ENCODE data around the gene DSTN.
A peak's percentile ranks its signal among the peaks of the same experiment; 100 is the strongest.

The DSTN gene

DNA sequence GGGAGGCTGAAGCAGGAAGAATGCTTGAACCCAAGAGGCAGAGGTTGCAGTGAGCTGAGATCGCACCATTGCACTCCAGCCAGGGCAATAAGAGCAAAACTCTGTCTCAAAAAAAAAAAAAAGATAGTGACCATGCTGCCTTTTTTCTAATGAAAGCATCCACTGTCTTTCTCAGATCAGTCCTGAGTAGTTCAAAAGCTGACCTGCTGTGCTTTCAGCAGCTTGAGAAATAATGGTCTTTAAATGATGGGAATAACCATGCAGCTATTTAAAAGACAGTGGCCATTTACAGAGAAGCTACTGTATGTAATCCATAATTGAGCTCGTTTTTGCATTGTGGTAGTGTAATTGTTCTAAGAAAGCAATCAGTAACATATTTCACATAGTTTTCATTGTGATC lies 36.1 kb downstream of the DSTN start:
- peaks cover 57% of the 10 kb centered on the region for H3K36me3 Mint-ChIP-seq (ENCODE audit: low read depth)
- peaks cover 21% of the 10 kb centered on the region for H3K4me1 Mint-ChIP-seq (ENCODE audit: low read depth)
- H3K27ac Mint-ChIP-seq = no peak overlapping the region
- no peaks in the 10 kb centered on the region for H3K27me3 Mint-ChIP-seq
- no peak for DNase-seq
- H3K4me3 Mint-ChIP-seq = no peak overlapping the region
- H3K9me3 Mint-ChIP-seq = no peaks in the 10 kb centered on the region

DNA sequence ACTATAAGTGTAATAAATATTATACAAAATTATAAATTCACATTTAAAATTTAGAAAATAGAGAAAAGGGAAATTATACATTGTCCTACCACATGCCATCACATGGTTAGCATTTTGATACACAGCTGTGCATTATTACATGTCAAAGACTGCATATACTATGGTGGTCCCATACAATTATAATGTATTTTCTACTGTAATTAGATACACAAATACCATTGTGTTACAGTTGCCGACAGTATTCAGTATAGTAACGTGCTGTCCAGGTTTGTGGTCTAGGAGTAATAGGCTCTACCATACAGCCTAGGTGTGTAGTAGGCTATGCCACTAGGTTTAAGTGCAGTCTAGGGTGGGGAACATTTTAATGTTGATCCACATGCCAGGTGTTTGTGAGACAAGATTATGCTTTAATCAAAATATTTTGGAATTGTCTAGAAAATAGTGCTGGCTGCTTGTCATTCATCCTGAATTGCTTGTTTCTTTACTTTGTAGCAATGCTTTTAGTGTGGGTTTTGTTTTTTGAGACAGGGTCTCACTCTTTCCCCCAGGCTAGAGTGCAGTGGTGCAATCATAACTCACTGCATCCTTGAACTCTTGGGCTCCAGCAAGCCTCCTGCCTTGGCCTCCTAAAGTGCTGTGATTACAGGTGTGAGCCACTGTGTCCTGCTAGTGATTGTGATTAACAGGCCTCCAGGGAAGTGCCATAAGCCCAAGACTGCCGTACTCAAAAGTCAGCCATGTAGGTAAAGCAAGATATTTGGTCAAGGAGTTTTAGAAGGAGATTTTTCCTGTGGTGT lies 39.0 kb downstream of the DSTN start:
- H3K27ac Mint-ChIP-seq = peak overlapping the region; percentile 49
- DNase-seq = no peak
- no peak overlapping the region for H3K4me3 Mint-ChIP-seq
- H3K4me1 Mint-ChIP-seq (ENCODE audit: low read depth) = peaks cover 40% of the 10 kb centered on the region
- H3K27me3 Mint-ChIP-seq = no peaks in the 10 kb centered on the region
- no peaks in the 10 kb centered on the region for H3K9me3 Mint-ChIP-seq
- H3K36me3 Mint-ChIP-seq (ENCODE audit: low read depth) = peaks cover 38% of the 10 kb centered on the region

DNA sequence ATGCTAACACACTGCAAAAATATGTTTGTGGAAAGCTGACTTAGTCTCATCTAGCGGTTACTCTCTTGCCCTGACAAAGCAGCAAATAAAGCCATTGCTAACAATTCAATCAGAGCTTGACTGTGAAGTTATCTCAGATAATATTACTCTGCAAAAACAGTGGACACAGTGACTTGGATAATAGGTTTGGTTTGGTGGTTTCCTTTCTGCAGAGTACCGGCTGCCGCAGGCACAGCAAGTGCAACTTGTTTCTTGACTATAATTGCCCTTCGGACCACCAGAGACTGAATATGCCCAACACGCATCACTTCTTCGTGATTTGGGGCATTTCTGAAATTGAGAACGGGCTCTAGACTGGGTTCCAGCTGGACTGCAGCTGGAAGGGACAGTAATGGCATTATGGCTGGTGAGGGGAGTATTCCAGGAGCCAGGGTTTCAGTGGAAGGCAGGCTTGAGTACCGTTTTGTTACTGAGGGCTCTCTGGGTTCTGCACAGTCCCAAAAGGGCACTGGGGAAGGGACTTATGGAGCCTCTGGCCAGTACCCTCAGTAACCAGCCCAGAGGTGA lies 40.0 kb downstream of the DSTN start:
- Mint-ChIP-seq H3K27ac (peak overlapping the region; percentile 80), H3K4me3 (no peak overlapping the region)

DNA sequence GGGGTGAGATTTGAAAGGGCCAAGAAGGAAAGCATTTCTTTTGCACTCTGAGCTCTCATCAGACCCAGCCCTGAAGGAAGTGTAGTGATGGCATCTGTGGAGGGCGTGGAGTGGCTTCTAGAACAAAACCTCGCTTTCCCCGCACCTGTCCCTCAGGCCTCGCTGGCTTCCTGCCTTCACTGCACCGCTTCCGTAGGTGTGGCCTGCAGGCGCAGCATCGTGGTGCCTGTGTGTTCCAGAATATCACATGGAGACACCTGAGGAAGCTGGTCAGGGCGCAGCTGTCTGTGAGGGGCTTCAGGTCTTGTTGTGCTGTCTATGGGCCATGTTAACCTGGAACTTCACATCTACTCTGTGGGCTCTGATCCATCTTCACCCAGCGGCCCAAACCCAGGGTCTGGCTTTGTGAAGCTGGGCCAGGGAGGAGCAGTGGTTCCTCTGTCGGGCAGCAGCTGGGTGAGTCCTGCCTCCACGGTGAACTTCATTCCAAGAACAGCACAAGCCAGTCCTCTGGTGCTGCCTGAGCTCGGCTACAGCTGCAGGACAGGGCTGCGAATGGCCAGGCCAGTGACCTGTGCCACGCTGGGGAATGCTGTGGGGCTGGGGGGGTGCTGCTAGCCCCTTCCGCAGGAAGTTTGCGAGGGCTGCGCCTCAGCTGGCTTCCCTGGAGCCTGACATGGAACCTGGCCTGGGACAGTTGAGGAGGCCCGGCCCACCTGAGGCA lies 40.9 kb downstream of the DSTN start:
- H3K36me3 Mint-ChIP-seq (ENCODE audit: low read depth) = peaks cover 29% of the 10 kb centered on the region
- H3K4me3 Mint-ChIP-seq = peak overlapping the region; percentile 27

More for the DNA sequence above, 40.0 kb downstream of the DSTN start:
- peaks cover 40% of the 10 kb centered on the region for H3K4me1 Mint-ChIP-seq (ENCODE audit: low read depth)
- peaks cover 34% of the 10 kb centered on the region for H3K36me3 Mint-ChIP-seq (ENCODE audit: low read depth)
- no peaks in the 10 kb centered on the region for H3K9me3 Mint-ChIP-seq
- no peak for DNase-seq
- no peaks in the 10 kb centered on the region for H3K27me3 Mint-ChIP-seq

DNA sequence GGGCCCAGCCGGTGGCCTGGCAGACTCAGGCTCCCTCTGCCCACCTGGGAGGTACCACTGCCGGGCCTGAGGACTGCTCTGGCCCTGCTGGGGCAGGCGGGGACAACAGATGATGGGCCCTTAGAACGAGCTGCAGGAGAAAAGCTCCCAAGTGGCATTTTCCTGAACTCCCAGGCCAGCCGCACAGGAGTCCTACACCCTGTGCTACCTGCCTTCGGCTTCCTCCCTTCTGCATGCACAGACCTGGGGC lies 41.3 kb downstream of the DSTN start:
- Mint-ChIP-seq H3K4me1 (ENCODE audit: low read depth) (peaks cover 40% of the 10 kb centered on the region), H3K27me3 (no peaks in the 10 kb centered on the region), H3K4me3 (no peak overlapping the region), H3K27ac (peak overlapping the region; percentile 92), H3K9me3 (no peaks in the 10 kb centered on the region), H3K36me3 (ENCODE audit: low read depth) (peaks cover 27% of the 10 kb centered on the region)
- DNase-seq = no peak

More for the DNA sequence above, 40.9 kb downstream of the DSTN start:
- peak; percentile 74 for DNase-seq
- H3K27me3 Mint-ChIP-seq = no peaks in the 10 kb centered on the region
- H3K9me3 Mint-ChIP-seq = no peaks in the 10 kb centered on the region
- H3K27ac Mint-ChIP-seq = peak overlapping the region; percentile 80
- peaks cover 40% of the 10 kb centered on the region for H3K4me1 Mint-ChIP-seq (ENCODE audit: low read depth)

DNA sequence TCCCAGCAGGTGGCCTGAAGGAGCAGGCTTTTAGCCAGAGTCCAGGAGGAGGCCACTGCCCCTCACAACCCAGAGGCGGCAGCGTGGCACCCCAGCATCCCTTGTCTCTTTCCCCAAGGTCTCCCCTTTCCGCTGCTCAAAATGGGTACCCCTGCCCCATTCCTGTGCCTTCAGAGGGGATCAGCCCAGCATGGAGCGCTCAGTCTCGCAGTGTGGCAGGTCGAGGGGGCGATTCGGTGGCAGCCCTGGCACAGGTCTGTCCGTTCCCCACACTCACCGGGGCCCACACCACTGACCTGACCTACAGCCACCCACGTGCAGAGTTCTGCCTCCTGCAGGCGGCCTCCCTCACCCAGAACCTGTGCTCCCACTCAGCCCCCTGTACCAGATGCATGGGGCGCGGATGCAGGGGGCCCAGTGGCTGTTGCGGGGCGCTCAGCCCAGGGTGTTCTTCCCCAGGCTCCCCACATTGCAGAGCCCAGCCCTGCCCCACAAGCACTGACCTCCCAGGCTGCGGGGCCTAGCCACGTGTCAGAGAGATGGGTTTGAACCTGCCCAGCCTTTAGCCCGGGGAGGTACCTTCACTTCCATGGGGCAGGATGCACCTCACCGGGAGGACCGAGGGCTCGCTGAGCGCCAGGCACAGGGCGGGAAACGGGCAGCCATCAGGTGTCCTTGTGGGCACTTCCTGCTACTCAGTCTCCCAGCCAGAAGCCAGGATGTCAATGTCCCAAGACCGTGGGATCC lies 41.8 kb downstream of the DSTN start:
- peak; percentile 61 for DNase-seq
- H3K9me3 Mint-ChIP-seq = no peaks in the 10 kb centered on the region
- H3K4me3 Mint-ChIP-seq = peak overlapping the region; percentile 10
- H3K36me3 Mint-ChIP-seq (ENCODE audit: low read depth) = peaks cover 25% of the 10 kb centered on the region
- peaks cover 40% of the 10 kb centered on the region for H3K4me1 Mint-ChIP-seq (ENCODE audit: low read depth)
- H3K27ac Mint-ChIP-seq = peak overlapping the region; percentile 92
- H3K27me3 Mint-ChIP-seq = no peaks in the 10 kb centered on the region

DNA sequence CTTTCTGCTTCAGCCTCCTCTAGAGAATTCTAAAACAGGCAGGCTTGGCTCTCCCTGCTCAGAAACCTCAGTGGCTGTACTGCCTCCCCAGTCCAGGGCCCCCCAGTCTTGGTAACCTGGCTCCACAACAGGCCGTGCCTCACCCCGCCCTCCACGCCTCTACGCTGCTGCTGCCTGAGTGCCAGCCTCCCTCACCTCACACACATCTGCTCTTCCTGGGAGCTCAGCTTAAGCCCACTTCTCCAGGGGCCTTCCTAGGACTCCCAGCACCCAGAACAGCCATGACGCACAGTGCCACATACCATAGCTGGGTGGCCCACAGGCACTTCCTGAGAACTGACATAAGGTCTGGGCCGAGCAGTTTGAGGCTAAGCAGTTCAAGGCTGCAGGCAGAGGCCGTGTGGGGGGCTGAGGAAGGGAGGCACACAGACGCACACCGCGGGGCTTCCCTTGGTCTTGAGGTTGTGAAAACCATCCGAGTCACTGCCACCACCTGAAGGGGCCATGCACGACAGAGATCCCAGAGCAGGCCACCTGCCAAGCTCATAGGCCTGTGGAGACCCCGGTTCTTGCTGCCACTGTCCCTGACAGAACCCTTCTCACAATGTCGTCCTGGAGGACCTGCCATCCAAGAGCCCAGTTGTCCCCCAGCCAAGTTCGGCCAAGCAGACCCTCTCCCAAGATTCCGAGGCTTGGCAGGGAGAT lies 42.6 kb downstream of the DSTN start:
- Mint-ChIP-seq H3K9me3 (no peaks in the 10 kb centered on the region), H3K27me3 (no peaks in the 10 kb centered on the region), H3K4me3 (peak overlapping the region; percentile 41), H3K36me3 (ENCODE audit: low read depth) (peaks cover 25% of the 10 kb centered on the region), H3K4me1 (ENCODE audit: low read depth) (peaks cover 40% of the 10 kb centered on the region), H3K27ac (peak overlapping the region; percentile 92)
- DNase-seq = peak; percentile 63

DNA sequence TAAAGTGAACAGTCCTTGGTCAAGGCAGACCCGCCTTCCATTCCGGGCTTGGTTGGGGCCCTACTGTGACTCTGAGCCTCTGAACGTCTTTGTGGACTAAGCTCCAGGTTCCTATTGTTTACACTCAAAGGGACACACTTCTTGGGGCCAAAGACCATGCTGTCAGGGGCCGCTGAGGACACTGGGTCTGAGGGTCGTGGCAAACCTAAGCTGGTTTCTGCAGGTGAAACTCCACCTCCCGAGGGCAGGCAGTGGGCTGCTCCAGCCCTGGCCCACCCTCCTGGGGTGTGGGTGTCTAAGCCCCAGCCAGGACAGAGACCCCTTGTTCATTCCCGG lies 43.1 kb downstream of the DSTN start:
- Mint-ChIP-seq H3K36me3 (ENCODE audit: low read depth) (peaks cover 25% of the 10 kb centered on the region), H3K27ac (peak overlapping the region; percentile 92)

DNA sequence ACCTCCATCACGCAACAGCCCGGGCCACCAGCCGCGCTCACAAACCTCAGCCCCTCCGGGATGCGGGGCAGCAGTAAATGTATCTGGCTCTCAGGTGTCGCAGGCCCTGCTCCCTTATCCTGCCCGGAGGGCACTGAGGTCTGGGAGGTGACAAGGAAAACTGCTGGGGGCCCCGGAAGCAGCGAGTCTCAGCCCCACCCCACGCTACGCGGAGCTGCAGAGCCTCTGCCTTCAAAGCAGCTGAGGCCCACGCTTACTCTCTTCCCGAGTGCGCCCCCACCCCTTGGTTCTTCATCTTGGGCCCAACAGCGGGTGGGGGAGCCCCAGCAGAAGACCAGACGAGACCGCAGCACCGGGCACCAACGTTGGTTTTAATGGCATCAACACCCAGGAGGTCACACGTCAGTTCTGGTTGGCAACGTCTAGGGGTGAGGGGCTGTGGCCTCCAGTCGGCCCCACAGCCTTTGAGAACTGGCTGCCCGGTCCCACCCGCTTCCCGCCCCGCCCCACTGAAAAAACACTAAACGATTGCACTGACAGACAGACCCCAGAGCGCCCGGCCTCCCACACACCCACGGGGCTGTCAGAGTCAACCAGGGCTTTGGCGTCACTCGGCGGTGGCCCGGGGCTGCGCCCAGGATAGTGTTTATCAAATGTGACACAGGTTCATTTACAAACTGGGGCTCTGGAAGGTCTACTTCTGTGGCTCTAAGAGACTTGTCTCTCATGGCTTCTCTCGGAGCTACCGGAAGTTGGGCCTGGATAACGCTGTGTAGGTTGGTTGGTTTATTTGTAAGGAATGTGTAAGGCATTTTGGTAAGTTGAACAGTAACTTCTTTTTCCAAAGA lies 43.7 kb downstream of the DSTN start:
- Mint-ChIP-seq H3K36me3 (ENCODE audit: low read depth) (peaks cover 28% of the 10 kb centered on the region), H3K4me1 (ENCODE audit: low read depth) (peaks cover 40% of the 10 kb centered on the region), H3K27me3 (no peaks in the 10 kb centered on the region), H3K9me3 (no peaks in the 10 kb centered on the region), H3K4me3 (no peak overlapping the region), H3K27ac (peak overlapping the region; percentile 11)
- DNase-seq = peak; percentile 28

More for the DNA sequence above, 43.1 kb downstream of the DSTN start:
- Mint-ChIP-seq H3K9me3 (no peaks in the 10 kb centered on the region), H3K27me3 (no peaks in the 10 kb centered on the region), H3K4me3 (no peak overlapping the region), H3K4me1 (ENCODE audit: low read depth) (peaks cover 40% of the 10 kb centered on the region)
- DNase-seq = peak; percentile 25

DNA sequence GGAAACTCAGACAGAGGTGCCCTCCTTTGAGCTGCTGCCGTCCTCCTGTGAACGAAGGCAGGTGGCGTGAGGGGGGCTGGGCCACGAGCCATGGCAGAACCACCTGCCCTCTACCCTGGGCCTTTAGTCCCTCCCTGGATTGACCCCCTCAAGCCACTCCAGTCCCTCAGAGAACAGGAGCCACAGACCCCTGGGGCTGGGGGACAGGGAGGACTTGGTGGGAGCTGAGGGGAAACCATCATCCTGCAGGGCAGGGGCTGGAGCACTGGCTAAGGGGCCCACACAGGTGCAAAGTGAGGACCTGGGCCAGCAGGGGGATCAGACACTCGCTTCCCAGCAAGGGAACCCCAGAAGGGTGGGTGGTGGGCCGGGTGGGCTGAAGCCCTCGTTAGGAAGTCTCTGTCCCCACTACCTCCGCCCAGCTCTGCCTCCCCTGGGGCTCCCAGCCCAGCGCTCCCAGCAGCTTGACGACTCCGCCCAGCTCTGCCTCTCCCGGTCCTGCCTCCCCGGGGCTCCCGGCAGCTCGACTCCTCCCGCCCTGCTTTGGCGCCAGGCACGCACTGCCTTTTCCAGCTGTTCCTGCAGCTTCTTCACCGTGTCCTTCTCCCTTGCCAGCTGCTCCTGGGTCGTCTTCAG lies 44.4 kb downstream of the DSTN start:
- peak overlapping the region; percentile 28 for H3K27ac Mint-ChIP-seq
- H3K27me3 Mint-ChIP-seq = no peaks in the 10 kb centered on the region
- H3K4me3 Mint-ChIP-seq = no peak overlapping the region

DNA sequence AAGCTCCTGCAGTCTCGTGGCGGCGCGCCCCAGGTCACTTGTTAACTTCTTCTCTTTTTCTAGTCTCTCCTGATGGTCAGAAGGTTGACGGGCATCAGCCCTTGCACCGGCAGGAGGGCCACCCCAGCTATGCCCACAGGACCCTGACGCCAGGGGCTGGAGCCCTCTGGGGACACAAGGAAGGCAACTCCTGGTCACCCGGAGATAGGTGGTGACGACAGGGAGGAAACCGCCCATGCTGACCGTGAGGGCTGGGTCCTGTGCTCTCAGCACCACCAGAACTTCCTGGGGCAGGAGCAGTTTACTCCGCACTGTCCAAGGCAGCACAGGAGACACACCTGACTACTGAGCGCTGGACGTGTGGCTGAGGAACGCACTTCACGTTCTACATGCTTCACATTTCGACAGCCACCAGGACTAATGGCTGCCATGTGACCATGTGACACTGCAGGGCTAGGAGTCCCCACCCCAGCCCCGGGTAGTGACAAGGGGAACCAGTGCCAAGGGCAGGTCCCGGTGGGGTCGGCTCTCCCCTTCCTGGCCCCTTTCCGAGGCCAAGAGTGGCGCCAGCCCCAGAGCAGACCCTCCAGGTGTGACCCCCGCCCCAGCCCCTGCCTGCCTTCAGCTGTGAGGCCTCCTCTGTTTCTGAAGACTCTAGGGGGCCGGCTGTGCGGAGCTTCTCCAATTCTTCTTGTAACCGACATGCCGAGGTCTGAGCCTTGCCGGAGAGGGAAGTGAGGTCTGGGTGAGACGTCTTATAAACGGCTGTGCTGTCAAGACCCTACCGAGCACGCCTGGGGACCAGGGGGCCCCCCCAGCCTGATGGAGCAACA lies 45.2 kb downstream of the DSTN start:
- Mint-ChIP-seq H3K4me1 (ENCODE audit: low read depth) (peaks cover 29% of the 10 kb centered on the region), H3K36me3 (ENCODE audit: low read depth) (peaks cover 36% of the 10 kb centered on the region), H3K27me3 (no peaks in the 10 kb centered on the region), H3K27ac (peak overlapping the region; percentile 28), H3K9me3 (no peaks in the 10 kb centered on the region), H3K4me3 (no peak overlapping the region)
- peak; percentile 27 for DNase-seq

More for the DNA sequence above, 44.4 kb downstream of the DSTN start:
- H3K4me1 Mint-ChIP-seq (ENCODE audit: low read depth) = peaks cover 37% of the 10 kb centered on the region
- DNase-seq = peak; percentile 28
- H3K9me3 Mint-ChIP-seq = no peaks in the 10 kb centered on the region
- peaks cover 32% of the 10 kb centered on the region for H3K36me3 Mint-ChIP-seq (ENCODE audit: low read depth)

DNA sequence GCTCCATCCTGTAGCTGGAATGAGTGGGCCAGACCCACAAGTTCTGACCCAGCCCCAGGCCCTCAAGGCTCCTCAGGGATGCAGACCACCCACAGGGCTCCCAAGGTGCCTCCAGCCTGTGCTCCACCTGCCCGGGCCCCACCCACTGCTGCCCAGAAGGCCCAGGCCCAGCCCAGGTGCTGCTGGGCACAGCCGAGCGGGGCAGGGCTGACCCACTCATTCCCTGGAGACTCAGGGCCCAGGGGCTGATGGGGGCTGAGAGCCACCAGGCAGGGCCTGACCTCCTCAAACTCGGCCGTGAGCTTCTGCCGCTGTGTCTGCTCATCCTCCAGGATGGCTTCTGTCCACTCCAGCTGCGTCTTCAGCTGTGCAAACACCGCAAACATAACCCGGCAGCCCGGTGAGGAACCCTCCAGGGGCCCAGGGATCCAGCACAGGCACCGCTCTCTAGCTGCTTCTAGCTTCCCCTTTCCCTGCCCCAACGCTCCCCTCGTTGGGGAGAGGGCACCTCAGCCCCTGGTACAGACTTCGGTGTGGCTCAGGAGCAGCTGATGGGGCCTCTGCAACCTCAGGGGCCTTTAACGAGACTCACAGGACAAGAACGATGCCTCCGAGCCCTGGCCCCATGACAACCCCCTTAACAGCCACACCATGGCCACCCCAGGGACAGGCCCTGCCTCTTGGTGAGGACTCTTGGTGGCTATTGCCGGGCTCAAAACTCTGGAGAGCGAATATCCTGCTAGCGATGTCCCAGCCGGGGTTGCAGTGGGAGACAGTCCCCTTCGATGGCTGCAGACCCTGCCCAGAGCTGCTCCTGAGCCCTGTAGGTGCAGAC lies 46.0 kb downstream of the DSTN start:
- DNase-seq = peak; percentile 26
- no peaks in the 10 kb centered on the region for H3K27me3 Mint-ChIP-seq
- no peak overlapping the region for H3K4me3 Mint-ChIP-seq
- H3K9me3 Mint-ChIP-seq = no peaks in the 10 kb centered on the region
- peaks cover 21% of the 10 kb centered on the region for H3K4me1 Mint-ChIP-seq (ENCODE audit: low read depth)
- no peak overlapping the region for H3K27ac Mint-ChIP-seq
- peaks cover 42% of the 10 kb centered on the region for H3K36me3 Mint-ChIP-seq (ENCODE audit: low read depth)
